SK-N-SH (cell line): ENCODE data around the gene DCBLD1. TPM values are rescaled to one million over a fixed set of nuclear protein-coding genes. Genes with fewer than 3 reads are reported as not detected.
A peak's percentile ranks its signal among the peaks of the same experiment; 100 is the strongest.

Experiments used
- CTCF ChIA-PET: fragments of 300-600, 350-600 bp; formaldehyde crosslinking; extraction: SDS; loops from one replicate; lab custom pipeline; 2021; lab: Yijun Ruan, JAX
- POLR2A ChIA-PET: fragments of 350-600 bp; sonication (Branson Sonifier 250); formaldehyde crosslinking; extraction: SDS; loops from one replicate; lab custom pipeline; 2020; ENCODE audit warnings: antibody characterized with exemption, inconsistent platforms; lab: Yijun Ruan, JAX
- DNase-seq: peaks from one replicate; pipeline ENCODE4 v3.0.0; 2012
- H2AFZ ChIP-seq: fragments of 200-600 bp; sonication (generic); 2 replicates; pipeline ENCODE4 v1.8.1; 2016; ENCODE audit warnings: antibody characterized with exemption, mild to moderate bottlenecking, low read depth
- H3F3A ChIP-seq: fragments of 200-600 bp; sonication (generic); replicated peaks from 2 replicates; pipeline ENCODE3; 2016; ENCODE audit warnings: antibody characterized with exemption, mild to moderate bottlenecking; ENCODE audit not compliant: insufficient read depth
- H3K27ac ChIP-seq, 2 experiments: fragments of 200-500 bp in 1 of 2; fragments of 200-600 bp in 1 of 2; sonication (Bioruptor generic) in 1 of 2; sonication (generic), shearing (Covaris generic) in 1 of 2; 2 replicates each; pipeline versions ENCODE4 v1.5.1 to v1.6.1; 2014 to 2016; ENCODE audit warnings: low read depth in 2 of 2, inconsistent platforms in 1 of 2, low read length in 1 of 2, mild to moderate bottlenecking in 1 of 2, mixed read lengths in 1 of 2
- H3K27me3 ChIP-seq: fragments of 200-600 bp; sonication (generic), shearing (Covaris generic); 2 replicates; pipeline ENCODE4 v1.6.1; 2016; ENCODE audit warnings: mixed run types; ENCODE audit not compliant: insufficient read depth
- H3K36me3 ChIP-seq, 2 experiments: fragments of 200-500 bp in 1 of 2; fragments of 200-600 bp in 1 of 2; sonication (Bioruptor generic) in 1 of 2; sonication (generic) in 1 of 2; replicated peaks in 1 of 2; 2 replicates each; pipeline versions ENCODE3 to v1.5.1; 2014 to 2016; ENCODE audit warnings: low read length in 1 of 2, mild to moderate bottlenecking in 1 of 2; ENCODE audit not compliant: insufficient read depth in 2 of 2, control insufficient read depth in 1 of 2
- H3K4me1 ChIP-seq, 2 experiments: fragments of 200-500 bp in 1 of 2; fragments of 200-600 bp in 1 of 2; sonication (Bioruptor generic) in 1 of 2; sonication (generic), shearing (Covaris generic) in 1 of 2; 2 replicates each; pipeline versions ENCODE4 v1.5.1 to v1.6.1; 2014 to 2016; ENCODE audit warnings: low read depth in 1 of 2, low read length in 1 of 2, mixed run types in 1 of 2; ENCODE audit not compliant: insufficient read depth in 2 of 2, control insufficient read depth in 1 of 2
- H3K4me2 ChIP-seq: fragments of 200-600 bp; sonication (generic), shearing (Covaris generic); 2 replicates; pipeline ENCODE4 v1.6.1; 2017; ENCODE audit warnings: mixed run types
- H3K4me3 ChIP-seq, 2 experiments: fragments of 200-500 bp in 1 of 2; fragments of 200-600 bp in 1 of 2; sonication (Bioruptor generic) in 1 of 2; sonication (generic), shearing (Covaris generic) in 1 of 2; 2 replicates each; pipeline versions ENCODE4 v1.5.1 to v1.8.1; 2014 to 2016; ENCODE audit warnings: low read depth in 2 of 2, inconsistent platforms in 1 of 2, low read length in 1 of 2, mild to moderate bottlenecking in 1 of 2, mixed read lengths in 1 of 2, moderate library complexity in 1 of 2
- H3K79me2 ChIP-seq: fragments of 200-600 bp; sonication (generic); 2 replicates; pipeline ENCODE4 v1.8.1; 2017; ENCODE audit warnings: mild to moderate bottlenecking; ENCODE audit not compliant: insufficient read depth
- H3K9ac ChIP-seq: fragments of 200-600 bp; sonication (generic); 2 replicates; pipeline ENCODE4 v1.6.1; 2017; ENCODE audit warnings: mixed run types
- H3K9me2 ChIP-seq: fragments of 200-600 bp; sonication (generic); 2 replicates; pipeline ENCODE4 v1.6.1; 2017; ENCODE audit warnings: mixed run types
- H3K9me3 ChIP-seq: fragments of 200-600 bp; sonication (generic); 2 replicates; pipeline ENCODE4 v1.6.1; 2017; ENCODE audit warnings: mixed run types, mild to moderate bottlenecking, moderate library complexity
- H4K20me1 ChIP-seq: fragments of 200-600 bp; sonication (generic); 2 replicates; pipeline ENCODE4 v1.6.1; 2017; ENCODE audit warnings: mild to moderate bottlenecking, mixed run types; ENCODE audit not compliant: insufficient read depth
- CHD2 ChIP-seq: fragments of 150-350 bp; IDR thresholded peaks from 2 replicates; pipeline ENCODE4 v1.6.1; 2018; ENCODE audit warnings: low read length; ENCODE audit not compliant: partially characterized antibody
- EZH2phosphoT487 ChIP-seq: fragments of 200-600 bp; sonication (generic); IDR thresholded peaks from 2 replicates; pipeline ENCODE4 v1.6.1; 2017; ENCODE audit warnings: low read depth, mixed run types, mild to moderate bottlenecking, antibody characterized with exemption, moderate library complexity, borderline replicate concordance
- RAD21 ChIP-seq: IDR thresholded peaks from 2 replicates; pipeline ENCODE4 v1.6.1; 2012; ENCODE audit warnings: mild to moderate bottlenecking, low read length
- TCF12 ChIP-seq: IDR thresholded peaks from 2 replicates; pipeline ENCODE4 v1.4.0; 2012
- WGBS: methylation state at CpG from one replicate; pipeline ENCODE4 v1.1.6; 2017; ENCODE audit warnings: low lambda C conversion rate; 5-methylcytosine and 5-hydroxymethylcytosine counted together
- polyA plus RNA-seq, 3 experiments: library from polyadenylated mRNA; depleted of rRNA; stranded (reverse); fragments of >200 nt; gene quantifications; 2 replicates each; pipeline ENCODE4 v1.2.3, GENCODE V29; 2012
- TF ChIP-seq, protein P1 (sequence below): fragments of 200-600 bp; sonication (generic); IDR thresholded peaks from 2 replicates; pipeline ENCODE4 v1.6.1; 2017; ENCODE audit warnings: antibody characterized with exemption, mild to moderate bottlenecking, moderate library complexity
- TF ChIP-seq, protein P2 (sequence below): IDR thresholded peaks from 2 replicates; pipeline ENCODE4; 2012
- TF ChIP-seq, protein P3 (sequence below): fragments of 150-350 bp; IDR thresholded peaks from 2 replicates; pipeline ENCODE4 v1.6.1; 2016; ENCODE audit warnings: mild to moderate bottlenecking, low read depth, low read length

The DCBLD1 gene
- polyA plus RNA-seq, 1 of the 3 experiments (the other 2 are of a cell fraction) = 82.2 TPM

DNA sequence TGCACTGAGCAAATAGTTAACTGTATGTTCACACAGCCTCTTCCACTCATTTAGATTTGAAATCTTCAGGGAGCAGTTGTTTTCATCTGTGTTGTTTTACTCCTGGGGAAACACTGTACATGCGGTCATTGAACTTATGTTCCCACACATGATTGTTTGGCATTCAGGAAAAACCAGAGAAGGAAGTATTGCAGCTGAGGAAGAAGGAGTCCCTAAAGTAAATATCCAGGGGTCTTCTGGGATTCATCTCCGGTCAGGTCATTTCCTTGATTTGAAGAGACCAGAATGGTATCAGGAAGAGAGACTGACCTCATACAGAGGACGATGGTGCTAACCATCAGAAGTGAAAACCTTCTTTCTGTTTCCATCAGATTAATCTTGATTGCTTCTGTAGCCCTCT is 52.5 kb downstream of the DCBLD1 start:
- Histone ChIP-seq H3F3A (peaks cover 31% of the 10 kb centered on the region), H3K9ac (no peak overlapping the region), H3K27me3 (no peaks in the 10 kb centered on the region), H3K4me1 (peaks cover 0 to 28% of the 10 kb centered on the region in 2 experiments; a peak in 3 of 4 replicates), H3K4me3 (no peak overlapping the region), H3K9me2 (no peaks in the 10 kb centered on the region), H3K79me2 (peaks cover 61% of the 10 kb centered on the region), H3K27ac (peak overlapping the region in 1 of 2 experiments; percentile 24; a peak in 3 of 4 replicates), H3K4me2 (no peak overlapping the region), H4K20me1 (no peaks in the 10 kb centered on the region), H3K36me3 (peaks cover 36 to 58% of the 10 kb centered on the region in 2 experiments), H3K9me3 (no peaks in the 10 kb centered on the region), H2AFZ (no peak overlapping the region)
- POLR2A ChIA-PET = no interaction called here
- DNase-seq = no peak
- WGBS = 62% methylated on average over 3 of the region's 3 CpGs
- CTCF ChIA-PET = interaction anchor here (1.4 kb wide), 1 partner anchor 12 kb away, joined by 4 read pairs; no protein-coding TSS in a partner anchor
- TF ChIP-seq, protein P1, sequence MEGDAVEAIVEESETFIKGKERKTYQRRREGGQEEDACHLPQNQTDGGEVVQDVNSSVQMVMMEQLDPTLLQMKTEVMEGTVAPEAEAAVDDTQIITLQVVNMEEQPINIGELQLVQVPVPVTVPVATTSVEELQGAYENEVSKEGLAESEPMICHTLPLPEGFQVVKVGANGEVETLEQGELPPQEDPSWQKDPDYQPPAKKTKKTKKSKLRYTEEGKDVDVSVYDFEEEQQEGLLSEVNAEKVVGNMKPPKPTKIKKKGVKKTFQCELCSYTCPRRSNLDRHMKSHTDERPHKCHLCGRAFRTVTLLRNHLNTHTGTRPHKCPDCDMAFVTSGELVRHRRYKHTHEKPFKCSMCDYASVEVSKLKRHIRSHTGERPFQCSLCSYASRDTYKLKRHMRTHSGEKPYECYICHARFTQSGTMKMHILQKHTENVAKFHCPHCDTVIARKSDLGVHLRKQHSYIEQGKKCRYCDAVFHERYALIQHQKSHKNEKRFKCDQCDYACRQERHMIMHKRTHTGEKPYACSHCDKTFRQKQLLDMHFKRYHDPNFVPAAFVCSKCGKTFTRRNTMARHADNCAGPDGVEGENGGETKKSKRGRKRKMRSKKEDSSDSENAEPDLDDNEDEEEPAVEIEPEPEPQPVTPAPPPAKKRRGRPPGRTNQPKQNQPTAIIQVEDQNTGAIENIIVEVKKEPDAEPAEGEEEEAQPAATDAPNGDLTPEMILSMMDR = no peak
- TF ChIP-seq RAD21 (no peak), TCF12 (no peak), CHD2 (no peak)

DNA sequence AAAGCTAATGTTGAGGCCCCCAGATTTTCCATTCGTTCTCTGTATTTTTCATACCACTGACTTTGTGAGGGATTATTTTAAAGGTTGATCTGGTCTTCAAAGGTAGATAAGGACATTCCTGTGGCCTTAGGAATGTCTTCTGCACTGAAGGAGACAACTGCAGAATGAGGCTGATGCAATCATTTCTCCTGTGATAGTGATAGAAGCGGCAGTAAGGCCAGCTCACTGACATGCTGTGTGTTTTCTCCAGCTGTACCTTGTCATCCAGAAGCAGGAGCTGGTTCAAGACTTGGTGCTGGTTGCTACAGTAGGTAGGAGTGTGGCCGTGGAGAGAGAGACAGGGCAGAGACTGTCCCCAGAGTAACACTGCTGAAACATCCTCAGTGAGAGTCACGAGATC is 53.8 kb downstream of the DCBLD1 start:
- Histone ChIP-seq H4K20me1 (no peaks in the 10 kb centered on the region), H3K9ac (no peak overlapping the region), H3K4me1 (peaks cover 0 to 14% of the 10 kb centered on the region in 2 experiments; a peak in 2 of 4 replicates), H3K4me3 (no peak overlapping the region), H3K79me2 (peaks cover 52% of the 10 kb centered on the region), H3F3A (peaks cover 23% of the 10 kb centered on the region), H2AFZ (no peak overlapping the region), H3K27ac (peak overlapping the region; percentile 24 to 50; a peak in 3 of 4 replicates), H3K36me3 (peaks cover 50 to 70% of the 10 kb centered on the region in 2 experiments), H3K27me3 (no peaks in the 10 kb centered on the region), H3K9me3 (no peaks in the 10 kb centered on the region), H3K4me2 (no peak overlapping the region), H3K9me2 (no peaks in the 10 kb centered on the region)
- WGBS = 41% methylated on average over 4 of the region's 4 CpGs
- no peak for DNase-seq
- POLR2A ChIA-PET = no interaction called here
- TF ChIP-seq RAD21 (no peak), EZH2phosphoT487 (no peak)
- TF ChIP-seq, protein P2, sequence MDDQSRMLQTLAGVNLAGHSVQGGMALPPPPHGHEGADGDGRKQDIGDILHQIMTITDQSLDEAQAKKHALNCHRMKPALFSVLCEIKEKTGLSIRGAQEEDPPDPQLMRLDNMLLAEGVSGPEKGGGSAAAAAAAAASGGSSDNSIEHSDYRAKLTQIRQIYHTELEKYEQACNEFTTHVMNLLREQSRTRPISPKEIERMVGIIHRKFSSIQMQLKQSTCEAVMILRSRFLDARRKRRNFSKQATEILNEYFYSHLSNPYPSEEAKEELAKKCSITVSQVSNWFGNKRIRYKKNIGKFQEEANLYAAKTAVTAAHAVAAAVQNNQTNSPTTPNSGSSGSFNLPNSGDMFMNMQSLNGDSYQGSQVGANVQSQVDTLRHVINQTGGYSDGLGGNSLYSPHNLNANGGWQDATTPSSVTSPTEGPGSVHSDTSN = peak; percentile 15; the same call in 1 of the 2 replicates
- TF ChIP-seq, protein P3, sequence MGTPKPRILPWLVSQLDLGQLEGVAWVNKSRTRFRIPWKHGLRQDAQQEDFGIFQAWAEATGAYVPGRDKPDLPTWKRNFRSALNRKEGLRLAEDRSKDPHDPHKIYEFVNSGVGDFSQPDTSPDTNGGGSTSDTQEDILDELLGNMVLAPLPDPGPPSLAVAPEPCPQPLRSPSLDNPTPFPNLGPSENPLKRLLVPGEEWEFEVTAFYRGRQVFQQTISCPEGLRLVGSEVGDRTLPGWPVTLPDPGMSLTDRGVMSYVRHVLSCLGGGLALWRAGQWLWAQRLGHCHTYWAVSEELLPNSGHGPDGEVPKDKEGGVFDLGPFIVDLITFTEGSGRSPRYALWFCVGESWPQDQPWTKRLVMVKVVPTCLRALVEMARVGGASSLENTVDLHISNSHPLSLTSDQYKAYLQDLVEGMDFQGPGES = no peak
- CTCF ChIA-PET = interaction anchor here (0.9 to 2.1 kb wide), 4 partner anchors 10 to 19 kb away, joined by 3 to 7 read pairs (median 4); no protein-coding TSS in a partner anchor
